ENCODE data around the gene LANCL3.

The LANCL3 gene

DNA sequence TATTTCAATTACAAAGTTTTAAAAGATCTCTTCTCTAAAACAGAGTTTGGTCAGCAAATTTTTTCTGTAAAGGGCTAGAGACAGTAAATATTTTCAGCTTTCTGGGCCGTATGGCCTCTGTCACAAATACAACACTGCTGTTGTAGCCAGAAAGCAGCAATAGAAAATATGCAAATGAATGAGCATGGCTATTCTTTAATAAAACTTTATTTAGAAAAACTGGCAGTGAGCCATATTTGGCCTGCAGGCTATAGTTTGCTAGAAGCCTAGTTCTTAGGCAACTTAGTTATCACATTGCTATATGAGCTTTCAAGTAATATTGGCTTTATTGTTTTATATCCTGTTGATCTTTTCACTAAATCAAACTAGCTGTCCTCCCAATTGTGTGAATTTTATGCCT, 87.6 kb downstream of the LANCL3 start (continued):
- TF ChIP-seq, protein P1, sequence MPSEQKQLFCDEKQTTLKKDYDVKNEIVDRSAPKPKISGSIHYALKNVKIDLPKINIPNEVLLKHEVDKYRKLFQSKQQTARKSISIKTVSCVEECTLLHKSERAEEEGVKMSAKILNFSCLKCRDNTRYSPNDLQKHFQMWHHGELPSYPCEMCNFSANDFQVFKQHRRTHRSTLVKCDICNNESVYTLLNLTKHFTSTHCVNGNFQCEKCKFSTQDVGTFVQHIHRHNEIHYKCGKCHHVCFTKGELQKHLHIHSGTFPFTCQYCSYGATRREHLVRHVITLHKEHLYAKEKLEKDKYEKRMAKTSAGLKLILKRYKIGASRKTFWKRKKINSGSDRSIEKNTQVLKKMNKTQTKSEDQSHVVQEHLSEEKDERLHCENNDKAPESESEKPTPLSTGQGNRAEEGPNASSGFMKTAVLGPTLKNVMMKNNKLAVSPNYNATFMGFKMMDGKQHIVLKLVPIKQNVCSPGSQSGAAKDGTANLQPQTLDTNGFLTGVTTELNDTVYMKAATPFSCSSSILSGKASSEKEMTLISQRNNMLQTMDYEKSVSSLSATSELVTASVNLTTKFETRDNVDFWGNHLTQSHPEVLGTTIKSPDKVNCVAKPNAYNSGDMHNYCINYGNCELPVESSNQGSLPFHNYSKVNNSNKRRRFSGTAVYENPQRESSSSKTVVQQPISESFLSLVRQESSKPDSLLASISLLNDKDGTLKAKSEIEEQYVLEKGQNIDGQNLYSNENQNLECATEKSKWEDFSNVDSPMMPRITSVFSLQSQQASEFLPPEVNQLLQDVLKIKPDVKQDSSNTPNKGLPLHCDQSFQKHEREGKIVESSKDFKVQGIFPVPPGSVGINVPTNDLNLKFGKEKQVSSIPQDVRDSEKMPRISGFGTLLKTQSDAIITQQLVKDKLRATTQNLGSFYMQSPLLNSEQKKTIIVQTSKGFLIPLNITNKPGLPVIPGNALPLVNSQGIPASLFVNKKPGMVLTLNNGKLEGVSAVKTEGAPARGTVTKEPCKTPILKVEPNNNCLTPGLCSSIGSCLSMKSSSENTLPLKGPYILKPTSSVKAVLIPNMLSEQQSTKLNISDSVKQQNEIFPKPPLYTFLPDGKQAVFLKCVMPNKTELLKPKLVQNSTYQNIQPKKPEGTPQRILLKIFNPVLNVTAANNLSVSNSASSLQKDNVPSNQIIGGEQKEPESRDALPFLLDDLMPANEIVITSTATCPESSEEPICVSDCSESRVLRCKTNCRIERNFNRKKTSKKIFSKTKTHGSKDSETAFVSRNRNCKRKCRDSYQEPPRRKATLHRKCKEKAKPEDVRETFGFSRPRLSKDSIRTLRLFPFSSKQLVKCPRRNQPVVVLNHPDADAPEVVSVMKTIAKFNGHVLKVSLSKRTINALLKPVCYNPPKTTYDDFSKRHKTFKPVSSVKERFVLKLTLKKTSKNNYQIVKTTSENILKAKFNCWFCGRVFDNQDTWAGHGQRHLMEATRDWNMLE (tag by site-specific recombination; conservative IDR thresholded peaks at IDR 0.05; ENCODE audit: low read depth): no peak
- no peak for TF ChIP-seq ZNF473 (tag by site-specific recombination; IDR thresholded peaks at IDR 0.05)

DNA sequence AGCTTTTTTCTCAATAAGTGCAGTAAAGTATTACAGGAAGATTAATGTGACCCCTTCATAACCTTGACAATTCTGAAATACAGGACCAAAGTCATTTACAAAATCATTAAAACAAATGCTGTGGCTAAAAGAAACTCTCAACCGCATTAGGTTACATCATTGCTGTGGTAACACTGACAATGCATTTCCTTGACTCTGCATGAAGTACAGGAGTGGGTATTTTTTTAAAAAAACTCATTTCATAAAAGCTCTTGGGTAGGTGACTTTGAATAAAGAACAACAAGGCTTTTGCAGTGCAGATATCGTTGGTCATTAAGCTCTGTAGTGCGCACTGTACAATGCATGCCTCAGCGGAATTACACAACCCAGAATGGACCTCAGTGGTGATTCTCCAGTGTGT, 90.7 kb downstream of the LANCL3 start:
- no peak overlapping the region for H3K4me3 ChIP-seq (ENCODE audit: low read depth, low read length)
- H3K27ac ChIP-seq (ENCODE audit: extremely low read depth, low read depth, low read length): no peak overlapping the region
- no peaks in the 10 kb centered on the region for H3K9me3 ChIP-seq (ENCODE audit: control insufficient read depth, insufficient read depth, low read depth, low read length)
- no peaks in the 10 kb centered on the region for H3K4me1 ChIP-seq (ENCODE audit: control insufficient read depth, insufficient read depth, low read length)
- TF ChIP-seq, protein P2, sequence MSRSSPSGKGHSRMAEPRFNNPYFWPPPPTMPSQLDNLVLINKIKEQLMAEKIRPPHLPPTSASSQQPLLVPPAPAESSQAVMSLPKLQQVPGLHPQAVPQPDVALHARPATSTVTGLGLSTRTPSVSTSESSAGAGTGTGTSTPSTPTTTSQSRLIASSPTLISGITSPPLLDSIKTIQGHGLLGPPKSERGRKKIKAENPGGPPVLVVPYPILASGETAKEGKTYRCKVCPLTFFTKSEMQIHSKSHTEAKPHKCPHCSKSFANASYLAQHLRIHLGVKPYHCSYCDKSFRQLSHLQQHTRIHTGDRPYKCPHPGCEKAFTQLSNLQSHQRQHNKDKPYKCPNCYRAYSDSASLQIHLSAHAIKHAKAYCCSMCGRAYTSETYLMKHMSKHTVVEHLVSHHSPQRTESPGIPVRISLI (tag by site-specific recombination; IDR thresholded peaks at IDR 0.05): no peak
- no peak for TF ChIP-seq ZBTB17 (tag by site-specific recombination; IDR thresholded peaks at IDR 0.05)
- TF ChIP-seq, protein P3, sequence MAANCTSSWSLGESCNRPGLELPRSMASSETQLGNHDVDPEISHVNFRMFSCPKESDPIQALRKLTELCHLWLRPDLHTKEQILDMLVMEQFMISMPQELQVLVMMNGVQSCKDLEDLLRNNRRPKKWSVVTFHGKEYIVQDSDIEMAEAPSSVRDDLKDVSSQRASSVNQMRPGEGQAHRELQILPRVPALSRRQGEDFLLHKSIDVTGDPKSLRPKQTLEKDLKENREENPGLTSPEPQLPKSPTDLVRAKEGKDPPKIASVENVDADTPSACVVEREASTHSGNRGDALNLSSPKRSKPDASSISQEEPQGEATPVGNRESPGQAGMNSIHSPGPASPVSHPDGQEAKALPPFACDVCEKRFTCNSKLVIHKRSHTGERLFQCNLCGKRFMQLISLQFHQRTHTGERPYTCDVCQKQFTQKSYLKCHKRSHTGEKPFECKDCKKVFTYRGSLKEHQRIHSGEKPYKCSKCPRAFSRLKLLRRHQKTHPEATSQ (tag by site-specific recombination; IDR thresholded peaks at IDR 0.05): no peak
- TF ChIP-seq, protein P4, sequence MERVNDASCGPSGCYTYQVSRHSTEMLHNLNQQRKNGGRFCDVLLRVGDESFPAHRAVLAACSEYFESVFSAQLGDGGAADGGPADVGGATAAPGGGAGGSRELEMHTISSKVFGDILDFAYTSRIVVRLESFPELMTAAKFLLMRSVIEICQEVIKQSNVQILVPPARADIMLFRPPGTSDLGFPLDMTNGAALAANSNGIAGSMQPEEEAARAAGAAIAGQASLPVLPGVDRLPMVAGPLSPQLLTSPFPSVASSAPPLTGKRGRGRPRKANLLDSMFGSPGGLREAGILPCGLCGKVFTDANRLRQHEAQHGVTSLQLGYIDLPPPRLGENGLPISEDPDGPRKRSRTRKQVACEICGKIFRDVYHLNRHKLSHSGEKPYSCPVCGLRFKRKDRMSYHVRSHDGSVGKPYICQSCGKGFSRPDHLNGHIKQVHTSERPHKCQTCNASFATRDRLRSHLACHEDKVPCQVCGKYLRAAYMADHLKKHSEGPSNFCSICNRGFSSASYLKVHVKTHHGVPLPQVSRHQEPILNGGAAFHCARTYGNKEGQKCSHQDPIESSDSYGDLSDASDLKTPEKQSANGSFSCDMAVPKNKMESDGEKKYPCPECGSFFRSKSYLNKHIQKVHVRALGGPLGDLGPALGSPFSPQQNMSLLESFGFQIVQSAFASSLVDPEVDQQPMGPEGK (tag by site-specific recombination; IDR thresholded peaks at IDR 0.05): no peak
- TF ChIP-seq, protein P5, sequence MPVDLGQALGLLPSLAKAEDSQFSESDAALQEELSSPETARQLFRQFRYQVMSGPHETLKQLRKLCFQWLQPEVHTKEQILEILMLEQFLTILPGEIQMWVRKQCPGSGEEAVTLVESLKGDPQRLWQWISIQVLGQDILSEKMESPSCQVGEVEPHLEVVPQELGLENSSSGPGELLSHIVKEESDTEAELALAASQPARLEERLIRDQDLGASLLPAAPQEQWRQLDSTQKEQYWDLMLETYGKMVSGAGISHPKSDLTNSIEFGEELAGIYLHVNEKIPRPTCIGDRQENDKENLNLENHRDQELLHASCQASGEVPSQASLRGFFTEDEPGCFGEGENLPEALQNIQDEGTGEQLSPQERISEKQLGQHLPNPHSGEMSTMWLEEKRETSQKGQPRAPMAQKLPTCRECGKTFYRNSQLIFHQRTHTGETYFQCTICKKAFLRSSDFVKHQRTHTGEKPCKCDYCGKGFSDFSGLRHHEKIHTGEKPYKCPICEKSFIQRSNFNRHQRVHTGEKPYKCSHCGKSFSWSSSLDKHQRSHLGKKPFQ (tag by site-specific recombination; IDR thresholded peaks at IDR 0.05): no peak
- TF ChIP-seq, protein P6, sequence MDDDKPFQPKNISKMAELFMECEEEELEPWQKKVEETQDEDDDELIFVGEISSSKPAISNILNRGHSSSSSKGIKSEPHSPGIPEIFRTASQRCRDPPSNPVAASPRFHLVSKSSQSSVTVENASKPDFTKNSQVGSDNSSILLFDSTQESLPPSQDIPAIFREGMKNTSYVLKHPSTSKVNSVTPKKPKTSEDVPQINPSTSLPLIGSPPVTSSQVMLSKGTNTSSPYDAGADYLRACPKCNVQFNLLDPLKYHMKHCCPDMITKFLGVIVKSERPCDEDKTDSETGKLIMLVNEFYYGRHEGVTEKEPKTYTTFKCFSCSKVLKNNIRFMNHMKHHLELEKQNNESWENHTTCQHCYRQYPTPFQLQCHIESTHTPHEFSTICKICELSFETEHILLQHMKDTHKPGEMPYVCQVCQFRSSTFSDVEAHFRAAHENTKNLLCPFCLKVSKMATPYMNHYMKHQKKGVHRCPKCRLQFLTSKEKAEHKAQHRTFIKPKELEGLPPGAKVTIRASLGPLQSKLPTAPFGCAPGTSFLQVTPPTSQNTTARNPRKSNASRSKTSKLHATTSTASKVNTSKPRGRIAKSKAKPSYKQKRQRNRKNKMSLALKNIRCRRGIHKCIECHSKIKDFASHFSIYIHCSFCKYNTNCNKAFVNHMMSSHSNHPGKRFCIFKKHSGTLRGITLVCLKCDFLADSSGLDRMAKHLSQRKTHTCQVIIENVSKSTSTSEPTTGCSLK (tag by site-specific recombination; IDR thresholded peaks at IDR 0.05): no peak
- TF ChIP-seq, protein P1 (tag by site-specific recombination; conservative IDR thresholded peaks at IDR 0.05; ENCODE audit: low read depth): no peak
- H3K36me3 ChIP-seq (ENCODE audit: control insufficient read depth in 2 of 2, insufficient read depth in 1 of 2, low read length in 2 of 2): no peaks in the 10 kb centered on the region
- ChIA-PET POLR2A (no interaction called here), CTCF (interaction anchor here (0.7 kb wide), 1 partner anchor 105 kb away, joined by 3 read pairs; no protein-coding TSS in a partner anchor)

Measured in HEK293 (cell line).